ACC112 (cell line): Measurements from ENCODE around the gene SALL1.

ENCODE experiments used
- H2AFZ ChIP-seq: fragments of 200-600 bp; sonication (generic); one replicate; pipeline ENCODE4 v1.6.0; 2017; ENCODE audit warnings: antibody characterized with exemption, low read length; ENCODE audit not compliant: unreplicated experiment
- H3K27ac ChIP-seq: fragments of 200-600 bp; sonication (generic); 2 replicates; pipeline ENCODE4 v1.5.1; 2014; ENCODE audit warnings: low read depth, mild to moderate bottlenecking, antibody characterized with exemption, low read length, moderate library complexity
- H3K27me3 ChIP-seq: fragments of 200-600 bp; sonication (generic); 2 replicates; pipeline ENCODE4 v1.6.1; 2014; ENCODE audit warnings: mild to moderate bottlenecking, antibody characterized with exemption, low read length, moderate library complexity, mixed read lengths; ENCODE audit not compliant: insufficient read depth
- H3K36me3 ChIP-seq: fragments of 200-600 bp; sonication (generic); 2 replicates; pipeline ENCODE4 v1.6.1; 2016; ENCODE audit warnings: mild to moderate bottlenecking, antibody characterized with exemption, low read length, moderate library complexity, mixed read lengths; ENCODE audit not compliant: insufficient read depth
- H3K4me1 ChIP-seq: fragments of 200-600 bp; sonication (generic); one replicate; pipeline ENCODE4 v1.6.1; 2016; ENCODE audit warnings: low read length, mixed read lengths; ENCODE audit not compliant: insufficient read depth, unreplicated experiment, control insufficient read depth
- H3K4me3 ChIP-seq: fragments of 200-600 bp; sonication (generic); 2 replicates; pipeline ENCODE4 v1.5.1; 2014; ENCODE audit warnings: mild to moderate bottlenecking, low read depth, low read length
- H3K79me2 ChIP-seq: fragments of 200-600 bp; sonication (generic); one replicate; pipeline ENCODE4 v1.6.0; 2016; ENCODE audit warnings: low read length; ENCODE audit not compliant: control insufficient read depth, unreplicated experiment, insufficient read depth

Gene SALL1

GRCh38 chr16:51150888-51151320 is at the start of gene SALL1:
Gene SALL1 (minus strand): TSS chr16:51151270. CDS start chr16:51151241, 29 bp downstream.
- Histone ChIP-seq H3K27me3 (peaks cover 52% of the 10 kb centered on the region), H3K27ac (peak within 1 kb of the TSS; percentile 58), H3K79me2 (no peaks in the 10 kb centered on the region), H3K4me1 (no peaks in the 10 kb centered on the region), H3K36me3 (no peaks in the 10 kb centered on the region), H3K4me3 (peak within 1 kb of the TSS; percentile 83), H2AFZ (peak within 1 kb of the TSS; percentile 72)

GRCh38 chr16:51200793-51201192 is 49.7 kb upstream of the SALL1 start:
- H3K79me2 ChIP-seq, result no peaks in the 10 kb centered on the region
- no peaks in the 10 kb centered on the region for H3K27me3 ChIP-seq
- H3K4me1 ChIP-seq, result no peaks in the 10 kb centered on the region
- H3K27ac ChIP-seq, result no peak overlapping the region
- no peak overlapping the region for H3K4me3 ChIP-seq
- no peak overlapping the region for H2AFZ ChIP-seq
- no peaks in the 10 kb centered on the region for H3K36me3 ChIP-seq

GRCh38 chr16:51197953-51198748 is 47.1 kb upstream of the SALL1 start:
- Histone ChIP-seq H3K79me2 (no peaks in the 10 kb centered on the region), H3K27ac (no peak overlapping the region), H3K4me1 (no peaks in the 10 kb centered on the region), H2AFZ (no peak overlapping the region), H3K4me3 (no peak overlapping the region), H3K36me3 (no peaks in the 10 kb centered on the region), H3K27me3 (no peaks in the 10 kb centered on the region)

- Histone ChIP-seq H3K4me3 (no peak overlapping the region), H3K27ac (no peak overlapping the region), H3K27me3 (peaks cover 8% of the 10 kb centered on the region; the same call in 1 of the 2 replicates), H2AFZ (no peak overlapping the region), H3K36me3 (no peaks in the 10 kb centered on the region), H3K79me2 (no peaks in the 10 kb centered on the region), H3K4me1 (no peaks in the 10 kb centered on the region)
Observed at GRCh38 chr16:51193879-51194278, 42.8 kb upstream of the SALL1 start.

- Histone ChIP-seq H3K36me3 (no peaks in the 10 kb centered on the region), H3K27ac (no peak overlapping the region), H3K79me2 (no peaks in the 10 kb centered on the region), H3K4me1 (no peaks in the 10 kb centered on the region), H3K27me3 (no peaks in the 10 kb centered on the region), H2AFZ (no peak overlapping the region), H3K4me3 (no peak overlapping the region)
Observed at GRCh38 chr16:51184702-51185433, 33.8 kb upstream of the SALL1 start.

- Histone ChIP-seq H3K4me3 (no peak overlapping the region), H3K79me2 (no peaks in the 10 kb centered on the region), H3K4me1 (no peaks in the 10 kb centered on the region), H3K36me3 (no peaks in the 10 kb centered on the region), H3K27me3 (no peaks in the 10 kb centered on the region), H2AFZ (no peak overlapping the region), H3K27ac (no peak overlapping the region)
Observed at GRCh38 chr16:51181503-51181811, 30.4 kb upstream of the SALL1 start.

- Histone ChIP-seq H3K27me3 (no peaks in the 10 kb centered on the region), H3K79me2 (no peaks in the 10 kb centered on the region), H3K4me3 (no peak overlapping the region), H3K4me1 (no peaks in the 10 kb centered on the region), H3K36me3 (no peaks in the 10 kb centered on the region), H2AFZ (no peak overlapping the region), H3K27ac (no peak overlapping the region)
Observed at GRCh38 chr16:51180719-51181502, 29.8 kb upstream of the SALL1 start.

GRCh38 chr16:51175081-51175480 is 24.0 kb upstream of the SALL1 start:
- Histone ChIP-seq H3K79me2 (no peaks in the 10 kb centered on the region), H3K36me3 (no peaks in the 10 kb centered on the region), H3K4me3 (no peak overlapping the region), H3K27ac (no peak overlapping the region), H3K4me1 (no peaks in the 10 kb centered on the region), H3K27me3 (no peaks in the 10 kb centered on the region), H2AFZ (no peak overlapping the region)

- H3K79me2 ChIP-seq, result no peaks in the 10 kb centered on the region
- no peak overlapping the region for H3K27ac ChIP-seq
- no peak overlapping the region for H3K4me3 ChIP-seq
Observed at GRCh38 chr16:51172368-51172767, 21.3 kb upstream of the SALL1 start.

GRCh38 chr16:51168755-51169154 is 17.7 kb upstream of the SALL1 start:
- no peaks in the 10 kb centered on the region for H3K79me2 ChIP-seq
- no peak overlapping the region for H3K4me3 ChIP-seq
- H3K4me1 ChIP-seq, result peaks cover 3% of the 10 kb centered on the region
- no peaks in the 10 kb centered on the region for H3K27me3 ChIP-seq
- H3K27ac ChIP-seq, result no peak overlapping the region
- no peaks in the 10 kb centered on the region for H3K36me3 ChIP-seq
- no peak overlapping the region for H2AFZ ChIP-seq

More at GRCh38 chr16:51172368-51172767, 21.3 kb upstream of the SALL1 start:
- Histone ChIP-seq H3K36me3 (no peaks in the 10 kb centered on the region), H3K27me3 (no peaks in the 10 kb centered on the region), H2AFZ (no peak overlapping the region), H3K4me1 (no peaks in the 10 kb centered on the region)
